Panc1 (cell line): ENCODE results near the gene GABRG3.

Experiments
- CTCF ChIP-seq: fragments of 450-650 bp; IDR thresholded peaks from 2 replicates; pipeline ENCODE4 v1.5.1; 2017; ENCODE audit warnings: mild to moderate bottlenecking
- POLR2AphosphoS5 ChIP-seq: IDR thresholded peaks from 2 replicates; pipeline ENCODE4 v1.6.1; 2012; ENCODE audit warnings: mild to moderate bottlenecking, low read depth, low read length, moderate library complexity
- TCF7L2 ChIP-seq: IDR thresholded peaks from 2 replicates; pipeline ENCODE4 v1.6.1; 2011; ENCODE audit warnings: mild to moderate bottlenecking, low read depth, low read length, inconsistent platforms

DNA sequence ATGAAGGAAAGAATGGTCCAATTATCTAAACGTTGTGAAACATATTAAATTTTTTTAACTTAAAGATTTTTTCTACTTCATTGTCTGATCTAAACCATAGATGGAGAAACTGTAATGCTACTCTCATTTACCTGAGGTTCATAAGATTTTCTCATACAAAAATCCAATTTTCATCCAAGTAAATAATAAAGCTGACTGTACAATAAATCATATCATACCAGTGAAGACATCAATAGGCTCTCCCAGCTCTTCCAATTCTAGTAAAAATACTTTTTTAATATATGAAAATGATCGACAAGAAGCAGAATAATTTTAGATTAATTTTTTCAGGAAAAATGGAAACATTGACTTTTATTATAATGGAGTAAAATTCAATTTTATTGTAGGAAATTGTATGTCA lies 260.8 kb downstream of the GABRG3 start:
- TF ChIP-seq CTCF (no peak), TCF7L2 (no peak), POLR2AphosphoS5 (no peak)
